Muscle layer of duodenum (tissue), 2 donors: ENCODE results near the gene TXNIP.

Experiments
- H3K27ac ChIP-seq: one replicate; pipeline ENCODE4 v1.7.0; 2013; ENCODE audit warnings: mild to moderate bottlenecking, low read length
- H3K27me3 ChIP-seq: one replicate; pipeline ENCODE4 v1.7.0; 2013; ENCODE audit warnings: low read depth, mild to moderate bottlenecking, control low read depth, low read length
- H3K36me3 ChIP-seq, 2 donors: one replicate each; pipeline ENCODE4 v1.7.0; 2013; ENCODE audit warnings: low read length in 2 of 2, control low read depth in 1 of 2, mild to moderate bottlenecking in 1 of 2; ENCODE audit not compliant: insufficient read depth in 2 of 2, control insufficient read depth in 1 of 2
- H3K4me1 ChIP-seq, 2 donors: one replicate each; pipeline ENCODE4 v1.7.0; 2013; ENCODE audit warnings: low read length in 2 of 2, mild to moderate bottlenecking in 2 of 2, control low read depth in 1 of 2, moderate library complexity in 1 of 2; ENCODE audit not compliant: insufficient read depth in 2 of 2, control insufficient read depth in 1 of 2
- H3K4me3 ChIP-seq, 2 donors: one replicate each; pipeline ENCODE4 v1.7.0; 2013; ENCODE audit warnings: low read length in 2 of 2, low read depth in 1 of 2, mild to moderate bottlenecking in 1 of 2
- H3K9me3 ChIP-seq, 2 donors: one replicate each; pipeline ENCODE4 v1.7.0; 2013; ENCODE audit warnings: low read length in 2 of 2, control low read depth in 1 of 2, mild to moderate bottlenecking in 1 of 2; ENCODE audit not compliant: control insufficient read depth in 1 of 2
- donor health status: healthy.

Gene TXNIP

DNA sequence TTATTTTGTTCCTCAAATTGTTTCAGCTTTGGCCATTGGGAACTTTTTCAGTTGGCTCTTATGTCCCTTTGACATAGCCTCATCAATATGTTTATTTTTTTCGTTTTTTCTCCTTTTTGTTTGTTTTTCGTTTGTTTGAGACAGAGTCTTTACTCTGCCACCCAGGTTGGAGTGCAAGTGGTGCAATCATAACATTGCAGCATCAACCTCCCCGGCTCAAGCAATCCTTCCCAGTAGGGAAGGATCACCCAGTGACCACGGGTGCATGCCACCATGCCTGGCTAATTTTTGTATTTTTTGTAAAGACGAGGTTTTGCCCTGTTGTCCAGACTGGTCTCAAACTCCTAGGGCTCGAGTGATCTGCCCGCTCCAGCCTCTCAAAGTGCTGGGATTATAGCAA lies 23.8 kb downstream of the TXNIP start:
- H3K4me1 ChIP-seq, result peaks cover 3 to 6% of the 10 kb centered on the region in 2 donors
- H3K4me3 ChIP-seq, result no peak overlapping the region
- H3K27me3 ChIP-seq, result no peaks in the 10 kb centered on the region
- peaks cover 0 to 7% of the 10 kb centered on the region in 2 donors for H3K36me3 ChIP-seq
- peaks cover 0 to 1% of the 10 kb centered on the region in 2 donors for H3K9me3 ChIP-seq
- H3K27ac ChIP-seq, result no peak overlapping the region

DNA sequence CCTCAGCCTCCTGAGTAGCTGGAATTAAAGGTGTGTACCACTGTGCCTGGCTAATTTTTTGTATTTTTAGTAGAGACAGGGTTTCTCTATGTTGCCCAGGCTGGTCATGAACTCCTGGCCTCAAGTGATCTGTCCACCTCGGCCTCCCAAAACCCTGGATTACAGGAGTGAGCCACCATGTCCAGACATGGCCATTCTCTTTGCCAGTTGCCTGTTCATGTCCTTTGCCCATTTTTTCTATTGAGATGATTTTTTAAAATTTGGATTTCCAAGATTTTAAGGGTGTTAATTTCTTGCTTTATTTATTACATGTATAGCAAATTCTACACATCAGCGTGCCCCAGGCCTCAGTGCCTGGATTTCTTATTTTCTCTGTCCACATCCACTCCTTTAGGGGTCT lies 29.1 kb downstream of the TXNIP start:
- H3K36me3 ChIP-seq, result no peaks in the 10 kb centered on the region
- H3K4me3 ChIP-seq, result no peak overlapping the region
- no peaks in the 10 kb centered on the region for H3K27me3 ChIP-seq

DNA sequence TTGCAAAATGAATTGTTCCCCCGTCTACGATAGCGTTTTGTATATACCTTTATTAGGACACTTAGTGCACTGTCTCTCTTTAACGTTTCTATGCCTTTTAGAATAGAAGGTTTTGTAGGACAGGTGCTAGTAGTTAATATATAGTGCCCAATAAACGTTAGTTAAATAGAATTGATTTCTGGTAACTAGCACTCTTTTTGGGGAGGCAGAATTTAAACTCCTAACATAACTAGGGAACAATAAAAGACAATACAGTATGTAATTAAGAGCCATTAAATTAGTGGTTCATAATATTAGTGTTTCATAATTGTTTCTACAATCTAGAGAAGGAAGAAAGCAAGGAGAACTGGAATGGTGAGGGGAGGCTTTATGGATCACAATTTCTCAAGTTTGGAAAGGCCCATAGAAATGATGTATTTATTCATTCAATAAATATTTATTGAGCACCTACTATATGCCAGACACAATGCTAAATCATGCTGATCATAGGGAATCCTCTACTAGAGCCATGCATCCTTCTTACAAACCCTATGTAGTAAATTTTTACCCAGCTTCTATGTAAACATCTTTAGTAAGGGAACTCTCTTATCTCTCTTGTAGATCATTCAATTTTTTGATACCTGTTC lies 31.1 kb downstream of the TXNIP start:
- Histone ChIP-seq H3K36me3 (no peaks in the 10 kb centered on the region), H3K9me3 (peaks cover 0 to 5% of the 10 kb centered on the region in 2 donors), H3K27me3 (peaks cover 4% of the 10 kb centered on the region), H3K4me3 (peak overlapping the region; percentile 64 to 92), H3K27ac (peak overlapping the region; percentile 94), H3K4me1 (peaks cover 15 to 32% of the 10 kb centered on the region in 2 donors)

More for the DNA sequence above, 29.1 kb downstream of the TXNIP start:
- H3K27ac ChIP-seq, result no peak overlapping the region
- peaks cover 15 to 23% of the 10 kb centered on the region in 2 donors for H3K4me1 ChIP-seq
- peaks cover 0 to 5% of the 10 kb centered on the region in 2 donors for H3K9me3 ChIP-seq

DNA sequence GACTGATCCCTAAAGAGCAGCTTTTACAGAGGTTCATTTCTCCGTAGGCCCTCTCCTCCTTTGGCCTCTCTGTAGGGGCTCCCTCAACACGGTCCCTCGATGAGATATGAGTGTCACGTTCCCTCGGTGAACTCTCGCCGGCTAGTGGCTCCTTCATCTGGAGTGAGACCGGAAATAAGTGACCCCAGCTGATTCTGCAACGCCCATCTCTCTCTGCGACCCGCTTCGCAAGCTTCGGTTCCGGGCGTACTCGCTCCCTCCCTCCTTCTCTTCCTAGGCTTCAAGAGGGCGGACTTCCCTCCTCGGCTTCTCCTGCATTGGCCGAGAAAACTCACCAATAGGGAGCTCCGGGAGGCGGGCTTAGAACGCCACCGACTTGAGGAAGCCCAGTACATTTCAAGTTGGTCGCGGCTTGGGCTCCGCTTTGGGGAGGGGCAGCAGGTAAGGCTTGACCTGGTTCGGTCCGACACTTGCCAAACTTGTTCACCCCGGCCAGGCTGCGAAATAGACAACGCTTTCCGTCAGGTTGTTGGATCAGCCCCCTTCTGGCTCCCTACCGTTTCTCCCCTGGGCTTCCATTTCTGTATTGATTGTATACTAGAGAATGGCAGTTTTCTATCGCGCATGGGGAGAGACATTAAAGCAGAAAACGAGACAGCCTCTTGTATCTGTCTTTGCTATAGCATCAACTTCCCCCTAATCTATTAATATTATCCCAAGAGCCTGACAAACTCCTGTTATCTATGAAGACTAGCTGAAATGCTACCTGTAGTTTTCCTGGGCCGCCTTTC lies 31.9 kb downstream of the TXNIP start, which contains the start of the genes ANKRD34A and POLR3GL:
TSS of gene ANKRD34A (minus strand) at position 248 of the 791 bp plus-strand sequence. CDS start 2,816 bp downstream, outside the sequence.
TSS of gene POLR3GL (plus strand) at position 363 of the 791 bp plus-strand sequence. CDS start 10,176 bp downstream, outside the sequence.
- peak within 1 kb of the TSS; percentile 64 to 92 for H3K4me3 ChIP-seq
- H3K27ac ChIP-seq, result peak within 1 kb of the TSS; percentile 94
- peaks cover 0 to 5% of the 10 kb centered on the region in 2 donors for H3K9me3 ChIP-seq
- no peaks in the 10 kb centered on the region for H3K36me3 ChIP-seq
- H3K4me1 ChIP-seq, result peaks cover 19 to 38% of the 10 kb centered on the region in 2 donors
- peaks cover 4% of the 10 kb centered on the region for H3K27me3 ChIP-seq

DNA sequence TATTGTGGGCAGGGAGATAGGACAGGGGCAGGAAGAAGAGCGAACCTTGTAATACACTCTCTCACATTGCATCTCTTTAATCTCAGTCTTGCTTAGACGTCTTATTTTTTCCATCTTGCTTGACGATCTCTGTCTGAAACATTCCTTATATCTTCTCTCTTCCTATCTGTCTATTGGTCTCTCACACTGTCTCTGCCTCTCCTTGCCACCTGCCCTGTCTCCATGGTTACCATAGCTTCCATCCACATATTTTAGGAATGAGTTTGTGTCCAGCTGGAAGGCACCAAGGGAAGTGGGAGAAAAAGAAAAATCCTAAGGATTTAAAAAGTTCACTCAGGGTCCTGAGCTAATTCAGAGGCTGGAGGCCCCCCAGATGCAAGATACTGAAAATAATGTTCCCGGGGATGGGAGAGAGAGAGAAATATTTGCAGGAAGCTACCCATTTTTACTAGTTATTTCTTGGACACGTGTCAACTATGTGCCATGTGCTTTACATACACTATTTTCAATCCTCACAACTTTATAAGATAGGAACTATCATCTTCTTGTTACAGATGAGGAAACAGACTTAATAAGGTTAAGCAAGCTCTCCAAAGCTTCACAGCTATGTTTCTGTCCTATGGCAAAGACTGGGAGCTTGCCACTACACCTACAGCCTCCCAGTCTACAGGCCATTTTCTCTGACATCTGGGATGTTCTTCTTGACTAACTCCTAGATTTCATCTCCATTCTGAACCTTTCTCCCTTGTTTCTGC lies 32.9 kb downstream of the TXNIP start:
- Histone ChIP-seq H3K4me3 (peak overlapping the region; percentile 80 to 92), H3K27me3 (peaks cover 4% of the 10 kb centered on the region), H3K9me3 (peaks cover 0 to 5% of the 10 kb centered on the region in 2 donors), H3K4me1 (peaks cover 19 to 49% of the 10 kb centered on the region in 2 donors), H3K27ac (peak overlapping the region; percentile 94), H3K36me3 (no peaks in the 10 kb centered on the region)

DNA sequence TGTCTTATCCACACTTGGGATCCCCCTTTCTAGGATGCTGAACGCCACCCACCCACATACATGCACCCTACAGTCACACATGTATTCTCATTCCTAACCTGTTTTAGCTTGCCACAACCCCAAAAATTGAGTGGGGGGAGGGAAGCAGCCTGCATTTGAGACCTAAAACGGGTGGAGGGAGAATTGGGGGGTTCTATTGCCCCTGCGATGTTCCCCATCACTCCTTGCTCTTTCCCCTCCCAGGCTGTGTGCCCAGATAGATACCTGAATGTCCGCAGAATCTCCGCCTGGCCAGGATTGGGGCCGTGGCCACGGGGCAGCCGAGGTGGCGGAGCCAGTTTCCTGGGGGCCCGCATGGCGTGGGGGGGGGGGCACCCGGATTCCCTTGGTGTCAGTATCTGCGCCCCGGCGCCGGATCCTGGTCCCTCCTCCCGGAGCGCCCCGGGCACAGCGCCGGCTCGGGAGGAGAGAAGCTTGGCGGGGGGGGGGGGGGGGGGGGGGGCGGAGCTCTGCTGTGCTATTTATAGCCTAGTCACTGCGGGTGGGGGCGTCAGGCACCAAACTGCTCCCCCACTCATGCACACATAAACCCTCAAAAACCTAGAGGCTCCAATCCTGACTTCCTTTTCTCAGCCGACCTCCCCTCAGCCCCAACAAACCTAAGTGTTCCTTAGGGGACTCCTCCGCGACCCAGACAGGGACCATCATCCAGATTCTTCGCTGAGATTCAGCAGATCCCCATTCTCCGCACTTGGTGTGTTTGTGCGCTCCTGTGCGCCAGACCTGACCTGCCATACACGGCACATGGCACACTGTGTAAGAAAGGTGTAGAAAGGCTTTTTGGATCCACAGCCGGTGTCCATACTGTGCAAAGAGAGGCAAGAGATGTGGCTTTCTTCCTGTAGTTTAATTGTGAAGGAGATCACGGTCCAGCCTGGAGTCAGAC lies 33.9 kb downstream of the TXNIP start:
- peaks cover 4% of the 10 kb centered on the region for H3K27me3 ChIP-seq
- peak overlapping the region; percentile 94 for H3K27ac ChIP-seq
- no peaks in the 10 kb centered on the region for H3K36me3 ChIP-seq
- H3K9me3 ChIP-seq, result peaks cover 0 to 2% of the 10 kb centered on the region in 2 donors
- H3K4me3 ChIP-seq, result peak overlapping the region; percentile 80 to 81
- peaks cover 23 to 53% of the 10 kb centered on the region in 2 donors for H3K4me1 ChIP-seq

DNA sequence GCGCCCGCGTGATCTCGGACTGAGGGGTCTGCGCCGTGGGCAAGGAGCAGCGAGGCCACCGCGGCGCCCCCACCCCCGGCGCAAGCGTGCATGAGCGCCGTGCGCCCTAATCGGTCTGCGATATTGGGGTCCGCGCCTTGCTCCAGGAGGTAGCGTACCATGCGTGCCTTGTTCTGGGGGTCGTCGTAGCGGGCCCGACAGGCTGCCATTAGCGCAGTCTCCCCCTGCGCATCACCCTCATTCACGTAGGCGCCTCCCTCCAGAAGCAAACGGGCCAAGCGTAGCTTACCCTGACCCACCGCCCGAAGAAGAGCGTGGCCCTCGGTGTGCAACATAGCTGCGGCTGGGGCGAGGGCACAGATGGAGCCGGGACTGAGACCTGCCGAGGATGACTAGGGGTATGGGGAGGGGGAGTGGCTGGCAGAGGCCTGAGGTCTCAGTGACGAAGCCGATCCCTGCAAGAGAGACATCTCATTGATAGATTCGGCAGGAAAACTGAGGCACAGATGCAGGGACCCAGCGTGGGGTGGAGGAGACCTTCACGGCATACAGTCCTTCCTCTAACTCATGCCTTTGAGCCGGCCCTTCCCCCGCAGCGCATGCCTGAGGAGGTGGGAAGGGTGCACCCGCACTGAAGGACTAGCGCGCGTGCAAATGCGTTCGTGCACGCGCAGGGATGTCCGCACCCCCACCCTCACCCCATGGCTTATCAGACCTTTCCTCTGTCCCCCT lies 34.8 kb downstream of the TXNIP start:
- Histone ChIP-seq H3K4me1 (peaks cover 23 to 53% of the 10 kb centered on the region in 2 donors), H3K27me3 (peaks cover 4% of the 10 kb centered on the region), H3K36me3 (no peaks in the 10 kb centered on the region), H3K9me3 (no peaks in the 10 kb centered on the region), H3K4me3 (peak overlapping the region; percentile 80 to 81), H3K27ac (peak overlapping the region; percentile 63)

DNA sequence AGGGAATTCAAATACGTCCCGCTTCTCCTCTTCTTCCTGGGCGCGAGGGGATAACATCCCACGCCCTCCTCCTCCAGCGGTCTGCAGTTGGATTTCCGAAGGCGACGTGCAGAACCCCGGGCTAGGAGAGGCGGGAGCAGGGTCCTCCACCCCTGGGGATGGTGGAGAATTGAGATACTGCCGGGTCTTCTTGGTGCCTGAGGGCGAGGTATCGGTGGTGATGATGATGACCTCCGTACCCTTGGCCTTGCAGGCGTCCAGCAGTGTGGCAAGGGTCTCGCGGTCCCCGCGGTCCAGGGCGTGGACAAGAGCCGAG lies 35.3 kb downstream of the TXNIP start:
- Histone ChIP-seq H3K36me3 (no peaks in the 10 kb centered on the region), H3K4me1 (peaks cover 25 to 57% of the 10 kb centered on the region in 2 donors), H3K27me3 (peaks cover 4% of the 10 kb centered on the region), H3K9me3 (no peaks in the 10 kb centered on the region), H3K4me3 (peak overlapping the region; percentile 80 to 81), H3K27ac (peak overlapping the region; percentile 81)

DNA sequence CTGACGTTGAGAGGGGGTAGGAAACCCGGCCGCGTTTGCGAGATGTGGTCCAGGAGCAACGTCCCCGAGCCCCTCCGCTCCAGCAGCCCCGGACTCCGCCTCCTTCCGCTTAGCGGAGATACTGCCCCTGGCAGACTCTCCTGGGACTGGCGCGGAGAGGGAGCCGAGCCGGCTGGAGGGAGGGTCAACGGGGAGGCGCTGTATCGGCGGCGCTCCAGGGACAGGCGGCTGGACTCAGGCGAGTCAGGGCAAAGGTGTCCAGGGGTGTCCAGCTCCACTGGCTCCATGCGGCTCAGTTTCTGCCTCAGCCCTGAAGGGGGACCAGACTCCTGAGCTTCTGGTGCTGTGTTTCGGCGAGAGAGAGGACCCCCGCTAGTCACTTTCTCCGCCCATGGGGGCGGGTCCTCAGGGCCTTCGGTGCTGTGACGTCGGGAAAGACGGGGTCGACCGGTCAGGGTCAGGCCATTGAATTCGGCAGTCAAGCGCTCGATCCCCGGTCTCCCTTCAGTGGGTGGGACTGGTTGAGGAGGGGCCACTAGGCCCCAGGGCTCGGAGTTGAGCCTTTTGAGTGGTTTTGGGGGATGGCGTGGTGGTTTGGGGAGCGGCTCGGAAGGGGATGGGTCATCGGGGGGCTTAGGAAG lies 35.8 kb downstream of the TXNIP start:
- Histone ChIP-seq H3K4me1 (peaks cover 30 to 62% of the 10 kb centered on the region in 2 donors), H3K27ac (peak overlapping the region; percentile 81), H3K27me3 (peaks cover 4% of the 10 kb centered on the region), H3K36me3 (no peaks in the 10 kb centered on the region), H3K9me3 (no peaks in the 10 kb centered on the region), H3K4me3 (peak overlapping the region; percentile 80 to 81)
